ENCODE data around the gene FOXL2. TPM values are rescaled to one million over a fixed set of nuclear protein-coding genes. Genes with fewer than 3 reads are reported as not detected.
A peak's percentile ranks its signal among the peaks of the same experiment; 100 is the strongest.

FOXL2 gene
- total RNA-seq, 1 experiment from 2014 or later = 0.22 TPM

- no peaks in the 10 kb centered on the region for H3K4me1 ChIP-seq (ENCODE audit: insufficient read depth, low read length)
- no peak overlapping the region for H4K5ac ChIP-seq (ENCODE audit: insufficient read length, low read depth, low read length)
- no peak overlapping the region for H3K56ac ChIP-seq (ENCODE audit: insufficient read length, low read depth, low read length)
- no peaks in the 10 kb centered on the region for H3K9me3 ChIP-seq (ENCODE audit: control insufficient read depth, low read depth, low read length)
- no peak overlapping the region for H3K18ac ChIP-seq (ENCODE audit: insufficient read length, low read depth, low read length)
- no peak overlapping the region for H3K4me2 ChIP-seq (ENCODE audit: insufficient read depth, insufficient read length, low read length)
- H3K27me3 ChIP-seq (ENCODE audit: insufficient read depth, low read length) = no peaks in the 10 kb centered on the region
- H3K27ac Mint-ChIP-seq = no peak overlapping the region
- no peak overlapping the region for H3K27ac ChIP-seq (ENCODE audit: insufficient read length, low read depth, low read length)
- H2BK12ac ChIP-seq (ENCODE audit: insufficient read length, low read depth, low read length) = no peak overlapping the region
- H3K36me3 Mint-ChIP-seq (ENCODE audit: insufficient read depth in 1 of 3, low read depth in 3 of 3) = peaks cover 0 to 10% (median 4%) of the 10 kb centered on the region in 3 experiments; a peak in 4 of 7 replicates
- H3K9me3 Mint-ChIP-seq = peaks cover 11% of the 10 kb centered on the region in 2 experiments
- no peak for TF ChIP-seq CTCF (conservative IDR thresholded peaks at IDR 0.05)
- H4K91ac ChIP-seq (ENCODE audit: insufficient read length, low read depth, low read length) = no peak overlapping the region
- no peak overlapping the region for H3K23ac ChIP-seq (ENCODE audit: insufficient read length, low read depth, low read length)
- no peak overlapping the region for H2BK5ac ChIP-seq (ENCODE audit: insufficient read length, low read length)
- no peak overlapping the region for H2AK5ac ChIP-seq (ENCODE audit: insufficient read length, low read length)
- H3K4me3 Mint-ChIP-seq = no peak overlapping the region
- no peaks in the 10 kb centered on the region for H3K23me2 ChIP-seq (ENCODE audit: insufficient read length, low read depth, low read length, poor library complexity, severe bottlenecking)
- DNase-seq = peak; percentile 24
- H3K4me1 Mint-ChIP-seq = peaks cover 0 to 3% of the 10 kb centered on the region in 2 experiments; a peak in 1 of 4 replicates
- H3K14ac ChIP-seq (ENCODE audit: insufficient read depth, low read length) = no peak overlapping the region; the same call in 1 of the 2 replicates
- H3K4ac ChIP-seq (ENCODE audit: low read depth, low read length) = no peak overlapping the region
- H3K79me1 ChIP-seq (ENCODE audit: insufficient read depth, low read depth, low read length, poor library complexity, severe bottlenecking) = no peaks in the 10 kb centered on the region
- no peak overlapping the region for H3K9ac ChIP-seq (ENCODE audit: extremely low read depth, insufficient read length, low read length)
- H2AFZ ChIP-seq (ENCODE audit: low read length) = no peak overlapping the region
- no peak overlapping the region for H2BK20ac ChIP-seq (ENCODE audit: low read depth, low read length, poor library complexity, severe bottlenecking)
- H2BK120ac ChIP-seq (ENCODE audit: low read depth, low read length, poor library complexity, severe bottlenecking) = no peak overlapping the region
- no peaks in the 10 kb centered on the region for H4K20me1 ChIP-seq (ENCODE audit: control insufficient read depth, insufficient read depth, insufficient read length)
- no peak overlapping the region for H3T11ph ChIP-seq (ENCODE audit: low read length)
- H3K79me2 ChIP-seq (ENCODE audit: insufficient read depth, low read length) = no peaks in the 10 kb centered on the region
- no CpG with 5 or more reads among the region's 36 CpGs for WGBS (ENCODE audit: extremely low coverage, insufficient read length, low lambda C conversion rate)
- H4K8ac ChIP-seq (replicated peaks; ENCODE audit: insufficient read length, low read depth, low read length) = no peak overlapping the region
- peaks cover 65% of the 10 kb centered on the region for H3K27me3 Mint-ChIP-seq (ENCODE audit: low read depth)
- no peak overlapping the region for H2BK15ac ChIP-seq (ENCODE audit: low read depth, low read length)
Measured at GRCh38 chr3:138960417-138960852, 13.5 kb upstream of the FOXL2 start.

Data from H9 (cell line).